HepG2 (cell line): ENCODE data around the gene TMED6. TPM values are rescaled to one million over a fixed set of nuclear protein-coding genes. Genes with fewer than 3 reads are reported as not detected.

Experiments
- CREBL2 ChIP-seq: sonication (generic); formaldehyde crosslinking; IDR thresholded peaks from 2 replicates; pipeline ENCODE4 v1.8.1; 2023; ENCODE audit warnings: missing genetic modification reagents, mild to moderate bottlenecking, borderline replicate concordance
- ELF1 ChIP-seq: sonication (generic); formaldehyde crosslinking; IDR thresholded peaks from 2 replicates; pipeline ENCODE4 v1.4.0; 2020; ENCODE audit warnings: missing genetic modification reagents
- HNRNPLL ChIP-seq: fragments of 200-400 bp; formaldehyde crosslinking; IDR thresholded peaks from 2 replicates; pipeline ENCODE4 v1.6.1; 2017; ENCODE audit warnings: mild to moderate bottlenecking, low read depth, low read length; ENCODE audit not compliant: poor library complexity, severe bottlenecking
- NCOA1 ChIP-seq: sonication (generic); formaldehyde crosslinking; IDR thresholded peaks from 2 replicates; pipeline ENCODE4 v1.9.0; 2021; ENCODE audit warnings: missing genetic modification reagents
- NFE2L1 ChIP-seq: sonication (generic); formaldehyde crosslinking; IDR thresholded peaks from 2 replicates; pipeline ENCODE4 v1.4.0; 2020; ENCODE audit warnings: missing genetic modification reagents, mild to moderate bottlenecking, borderline replicate concordance
- ONECUT2 ChIP-seq: sonication (generic); formaldehyde crosslinking; IDR thresholded peaks from 2 replicates; pipeline ENCODE4 v1.4.0; 2020; ENCODE audit warnings: missing genetic modification reagents
- PBX3 ChIP-seq: sonication (generic); formaldehyde crosslinking; IDR thresholded peaks from 2 replicates; pipeline ENCODE4 v1.8.1; 2023; ENCODE audit warnings: missing genetic modification reagents, inconsistent platforms, borderline replicate concordance
- PRPF4 ChIP-seq: fragments of 200-400 bp; formaldehyde crosslinking; IDR thresholded peaks from 2 replicates; pipeline ENCODE4 v1.6.1; 2016; ENCODE audit warnings: low read length, low read depth; ENCODE audit not compliant: poor library complexity, severe bottlenecking
- RBM39 ChIP-seq: fragments of 200-400 bp; formaldehyde crosslinking; IDR thresholded peaks from one replicate; pipeline ENCODE4 v1.6.1; 2018; ENCODE audit warnings: antibody characterized with exemption, mild to moderate bottlenecking, low read depth, low read length; ENCODE audit not compliant: poor library complexity, severe bottlenecking
- RELA ChIP-seq: sonication (generic); formaldehyde crosslinking; IDR thresholded peaks from 2 replicates; pipeline ENCODE4 v1.4.0; 2020; ENCODE audit warnings: missing genetic modification reagents
- SALL2 ChIP-seq: sonication (generic); formaldehyde crosslinking; IDR thresholded peaks from 2 replicates; pipeline ENCODE4 v1.8.1; 2023; ENCODE audit warnings: mild to moderate bottlenecking, missing genetic modification reagents, inconsistent platforms
- SP2 ChIP-seq: sonication (generic); formaldehyde crosslinking; IDR thresholded peaks from 2 replicates; pipeline ENCODE4 v1.5.1; 2020; ENCODE audit warnings: mild to moderate bottlenecking, missing genetic modification reagents
- SRY ChIP-seq: sonication (generic); formaldehyde crosslinking; IDR thresholded peaks from 2 replicates; pipeline ENCODE4 v1.8.0; 2022; ENCODE audit warnings: mild to moderate bottlenecking, missing genetic modification reagents
- TMF1 ChIP-seq: sonication (generic); formaldehyde crosslinking; IDR thresholded peaks from 2 replicates; pipeline ENCODE4 v1.8.1; 2022; ENCODE audit warnings: low read depth, missing genetic modification reagents
- ZFP1 ChIP-seq: IDR thresholded peaks from 2 replicates; pipeline ENCODE4 v1.6.1; 2016
- ZNF33A ChIP-seq: sonication (generic); formaldehyde crosslinking; IDR thresholded peaks from 2 replicates; pipeline ENCODE4 v1.5.1; 2020; ENCODE audit warnings: missing genetic modification reagents, mild to moderate bottlenecking, moderate library complexity, borderline replicate concordance
- ZNF430 ChIP-seq: sonication (generic); formaldehyde crosslinking; IDR thresholded peaks from 2 replicates; pipeline ENCODE4 v1.9.0; 2021; ENCODE audit warnings: mild to moderate bottlenecking, missing genetic modification reagents
- ZNF44 ChIP-seq: sonication (generic); formaldehyde crosslinking; IDR thresholded peaks from 2 replicates; pipeline ENCODE4 v1.5.1; 2020; ENCODE audit warnings: mild to moderate bottlenecking, missing genetic modification reagents
- ZNF460 ChIP-seq: sonication (generic); formaldehyde crosslinking; IDR thresholded peaks from 2 replicates; pipeline ENCODE4 v1.5.1; 2020; ENCODE audit warnings: missing genetic modification reagents, mild to moderate bottlenecking, borderline replicate concordance
- ZNF552 ChIP-seq: sonication (generic); formaldehyde crosslinking; IDR thresholded peaks from 2 replicates; pipeline ENCODE4 v1.9.0; 2022; ENCODE audit warnings: missing genetic modification reagents, mild to moderate bottlenecking, borderline replicate concordance
- ZNF605 ChIP-seq: sonication (generic); formaldehyde crosslinking; IDR thresholded peaks from 2 replicates; pipeline ENCODE4 v1.8.0; 2022; ENCODE audit warnings: mild to moderate bottlenecking, missing genetic modification reagents
- ZNF747 ChIP-seq: sonication (generic); formaldehyde crosslinking; IDR thresholded peaks from 2 replicates; pipeline ENCODE4 v1.8.1; 2023; ENCODE audit warnings: missing genetic modification reagents, mild to moderate bottlenecking, borderline replicate concordance
- ZNF766 ChIP-seq: sonication (generic); formaldehyde crosslinking; IDR thresholded peaks from 2 replicates; pipeline ENCODE4 v1.5.0; 2020; ENCODE audit warnings: missing genetic modification reagents, borderline replicate concordance
- ZNF878 ChIP-seq: sonication (generic); formaldehyde crosslinking; IDR thresholded peaks from 2 replicates; pipeline ENCODE4 v1.8.1; 2023; ENCODE audit warnings: mild to moderate bottlenecking, missing genetic modification reagents, moderate library complexity
- polyA plus RNA-seq, 8 experiments: library from polyadenylated mRNA; depleted of rRNA in 3 of 8; stranded (reverse) in 7 of 8; unstranded in 1 of 8; fragments of >200 nt; fragmentation: Illumina TruSeq in 4 of 8; extraction: Trizol in 4 of 8; gene quantifications; 2 replicates each; pipeline versions ENCODE4 v1.2.1 to v1.2.3, GENCODE V29; 2011 to 2016; ENCODE audit warnings: low read depth in 4 of 8, missing spikeins in 1 of 8, mixed read lengths in 1 of 8; ENCODE audit not compliant: insufficient read depth in 1 of 8
- total RNA-seq, 5 experiments: library from RNA; depleted of rRNA; stranded (reverse); fragments of >200 nt; fragmentation: Illumina TruSeq; extraction: Trizol; gene quantifications; 2 replicates each; pipeline ENCODE4 v1.2.3, GENCODE V29; 2016; ENCODE audit warnings: low read depth in 1 of 5
- TF ChIP-seq, protein P1 (sequence below): sonication (generic); formaldehyde crosslinking; IDR thresholded peaks from 2 replicates; pipeline ENCODE4 v1.8.0; 2022; ENCODE audit warnings: missing genetic modification reagents, mild to moderate bottlenecking, moderate library complexity, borderline replicate concordance
- TF ChIP-seq, protein P2 (sequence below): sonication (generic); formaldehyde crosslinking; IDR thresholded peaks from 2 replicates; pipeline ENCODE4 v1.4.0; 2020; ENCODE audit warnings: missing genetic modification reagents

The TMED6 gene
- total and polyA plus RNA-seq, 2 of the 13 experiments (the other 11 are each of a cell fraction or from before 2014, with no cell fraction given): 9.8 to 14.4 TPM

- no peak for TF ChIP-seq ZNF605 (CRISPR knock-in tag)
- TF ChIP-seq ONECUT2 (CRISPR knock-in tag): no peak; the same call in 1 of the 2 replicates
- peak; percentile 40; the same call in 1 of the 2 replicates for TF ChIP-seq SALL2 (CRISPR knock-in tag)
- no peak for TF ChIP-seq ZNF552 (CRISPR knock-in tag)
- TF ChIP-seq NCOA1 (CRISPR knock-in tag): no peak
- TF ChIP-seq TMF1 (CRISPR knock-in tag): no peak
- TF ChIP-seq HNRNPLL: no peak
- TF ChIP-seq ELF1 (CRISPR knock-in tag): 0 out of 2 replicates have a peak, but pooled peaks have one; percentile 19
- peak; percentile 30; the same call in 1 of the 2 replicates for TF ChIP-seq ZNF430 (CRISPR knock-in tag)
- no peak for TF ChIP-seq ZNF460 (CRISPR knock-in tag)
- TF ChIP-seq, protein P1, sequence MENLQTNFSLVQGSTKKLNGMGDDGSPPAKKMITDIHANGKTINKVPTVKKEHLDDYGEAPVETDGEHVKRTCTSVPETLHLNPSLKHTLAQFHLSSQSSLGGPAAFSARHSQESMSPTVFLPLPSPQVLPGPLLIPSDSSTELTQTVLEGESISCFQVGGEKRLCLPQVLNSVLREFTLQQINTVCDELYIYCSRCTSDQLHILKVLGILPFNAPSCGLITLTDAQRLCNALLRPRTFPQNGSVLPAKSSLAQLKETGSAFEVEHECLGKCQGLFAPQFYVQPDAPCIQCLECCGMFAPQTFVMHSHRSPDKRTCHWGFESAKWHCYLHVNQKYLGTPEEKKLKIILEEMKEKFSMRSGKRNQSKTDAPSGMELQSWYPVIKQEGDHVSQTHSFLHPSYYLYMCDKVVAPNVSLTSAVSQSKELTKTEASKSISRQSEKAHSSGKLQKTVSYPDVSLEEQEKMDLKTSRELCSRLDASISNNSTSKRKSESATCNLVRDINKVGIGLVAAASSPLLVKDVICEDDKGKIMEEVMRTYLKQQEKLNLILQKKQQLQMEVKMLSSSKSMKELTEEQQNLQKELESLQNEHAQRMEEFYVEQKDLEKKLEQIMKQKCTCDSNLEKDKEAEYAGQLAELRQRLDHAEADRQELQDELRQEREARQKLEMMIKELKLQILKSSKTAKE (CRISPR knock-in tag): no peak
- no peak for TF ChIP-seq ZNF44
- 0 out of 2 replicates have a peak, but pooled peaks have one; percentile 34 for TF ChIP-seq RELA (CRISPR knock-in tag)
- TF ChIP-seq SRY (CRISPR knock-in tag): no peak
- no peak; the same call in 1 of the 2 replicates for TF ChIP-seq ZFP1 (CRISPR knock-in tag)
- TF ChIP-seq, protein P2, sequence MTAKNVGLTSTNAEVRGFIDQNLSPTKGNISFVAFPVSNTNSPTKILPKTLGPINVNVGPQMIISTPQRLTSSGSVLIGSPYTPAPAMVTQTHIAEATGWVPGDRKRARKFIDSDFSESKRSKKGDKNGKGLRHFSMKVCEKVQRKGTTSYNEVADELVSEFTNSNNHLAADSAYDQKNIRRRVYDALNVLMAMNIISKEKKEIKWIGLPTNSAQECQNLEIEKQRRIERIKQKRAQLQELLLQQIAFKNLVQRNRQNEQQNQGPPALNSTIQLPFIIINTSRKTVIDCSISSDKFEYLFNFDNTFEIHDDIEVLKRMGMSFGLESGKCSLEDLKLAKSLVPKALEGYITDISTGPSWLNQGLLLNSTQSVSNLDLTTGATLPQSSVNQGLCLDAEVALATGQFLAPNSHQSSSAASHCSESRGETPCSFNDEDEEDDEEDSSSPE (CRISPR knock-in tag): peak; percentile 39; the same call in 1 of the 2 replicates
- no peak for TF ChIP-seq NFE2L1 (CRISPR knock-in tag)
- TF ChIP-seq PBX3 (CRISPR knock-in tag): no peak
- no peak for TF ChIP-seq PRPF4
- no peak for TF ChIP-seq CREBL2
- TF ChIP-seq ZNF878 (CRISPR knock-in tag): peak; percentile 89
- no peak for TF ChIP-seq ZNF33A (CRISPR knock-in tag)
- no peak for TF ChIP-seq RBM39
- TF ChIP-seq ZNF766 (CRISPR knock-in tag): 0 out of 2 replicates have a peak, but pooled peaks have one; percentile 46
- no peak for TF ChIP-seq ZNF747 (CRISPR knock-in tag)
- no peak for TF ChIP-seq SP2 (CRISPR knock-in tag)
These were observed 46.4 kb upstream of the TMED6 start (continued) for GRCh38 chr16:69397821-69398521.
